Body of pancreas (tissue), 4 donors: ENCODE data around the gene CCL7. TPM values are rescaled to one million over a fixed set of nuclear protein-coding genes. Genes with fewer than 3 reads are reported as not detected.

Experiments used
- ATAC-seq: fragments of 150-250 bp; one replicate; pipeline ENCODE4 v1.9.1; 2016
- DNase-seq, 4 donors: peaks; one replicate each; pipeline ENCODE4 v3.0.0-alpha.2; 2019
- H3K27ac ChIP-seq, 4 donors: fragments of 200-600 bp; sonication (generic); 1 replicate in 3 of 4; 2 replicates in 1 of 4; pipeline versions ENCODE4 v1.5.1 to v1.6.1; 2016 to 2019; ENCODE audit warnings: mild to moderate bottlenecking in 1 of 4, mixed read lengths in 1 of 4, moderate library complexity in 1 of 4
- H3K27me3 ChIP-seq, 2 donors: fragments of 200-600 bp; sonication (generic); one replicate each; pipeline ENCODE4 v1.6.0; 2016; ENCODE audit warnings: mild to moderate bottlenecking in 1 of 2
- H3K36me3 ChIP-seq, 2 donors: fragments of 200-600 bp; sonication (generic); replicated peaks in 1 of 2; 2 replicates each; pipeline ENCODE4 v1.5.1; 2016; ENCODE audit warnings: low read depth in 2 of 2; ENCODE audit not compliant: insufficient read depth in 1 of 2
- H3K4me1 ChIP-seq: fragments of 200-600 bp; sonication (generic); one replicate; pipeline ENCODE4 v1.6.0; 2016
- H3K4me3 ChIP-seq, 2 donors: fragments of 200-600 bp; sonication (generic); 1 replicate in 1 of 2; 2 replicates in 1 of 2; pipeline ENCODE4 v1.5.1; 2016 to 2019
- H3K9me3 ChIP-seq, 3 donors: fragments of 200-600 bp; sonication (generic); 1 replicate in 2 of 3; 2 replicates in 1 of 3; pipeline ENCODE4 v1.5.1; 2016
- POLR2A ChIP-seq, 3 donors: fragments of 450-650 bp; IDR thresholded peaks; one replicate each; pipeline ENCODE4 v1.6.1; 2016; ENCODE audit warnings: antibody characterized with exemption in 3 of 3, mild to moderate bottlenecking in 2 of 3
- WGBS, 2 donors: methylation state at CpG; one replicate each; pipeline ENCODE4 v1.1.5; 2017; 5-methylcytosine and 5-hydroxymethylcytosine counted together
- intact Hi-C: fragments of 100-400 bp; cut with DNase I; formaldehyde crosslinking; loops from one replicate; pipeline ENCODE4 v1.15.1; 2023
- total RNA-seq, 2 donors: library from RNA; depleted of rRNA; stranded (reverse); fragments of >200 nt; gene quantifications; one replicate each; pipeline ENCODE4 v1.1.0, GENCODE V29; 2016
- TF ChIP-seq, protein P1 (sequence below), 7 experiments: fragments of 450-650 bp in 4 of 7; fragments of 200-600 bp in 3 of 7; sonication (generic) in 3 of 7; IDR thresholded peaks; one replicate each; pipeline ENCODE4 v1.5.1; 2016 to 2019; ENCODE audit warnings: antibody characterized with exemption in 7 of 7

Gene CCL7
- total RNA-seq, 2 donors from 2014 or later = not detected

DNA sequence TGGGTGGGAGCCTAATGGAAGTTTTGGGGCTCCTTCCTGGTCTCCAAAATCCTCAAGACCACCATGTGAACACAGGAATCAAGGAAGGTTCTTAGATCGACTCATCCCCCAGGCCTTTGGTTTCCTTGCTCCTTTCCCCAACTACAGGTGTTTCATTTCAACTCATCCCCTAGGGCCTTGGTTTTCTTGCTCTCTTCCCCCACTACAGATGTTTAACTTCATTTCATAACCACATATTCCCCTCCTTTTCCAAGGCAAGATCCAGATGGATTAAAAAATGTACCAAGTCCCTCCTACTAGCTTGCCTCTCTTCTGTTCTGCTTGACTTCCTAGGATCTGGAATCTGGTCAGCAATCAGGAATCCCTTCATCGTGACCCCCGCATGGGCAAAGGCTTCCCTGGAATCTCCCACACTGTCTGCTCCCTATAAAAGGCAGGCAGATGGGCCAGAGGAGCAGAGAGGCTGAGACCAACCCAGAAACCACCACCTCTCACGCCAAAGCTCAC is 15.3 kb downstream of the CCL7 start, which contains the start of gene CCL11:
Gene CCL11 (plus strand): TSS at position 457 of the 507 bp plus-strand sequence. CDS start 67 bp downstream, outside the sequence.
- no peak for ATAC-seq
- no peak within 1 kb of the TSS for H3K4me3 ChIP-seq
- H3K4me1 ChIP-seq = no peaks in the 10 kb centered on the region
- H3K36me3 ChIP-seq = no peaks in the 10 kb centered on the region
- H3K9me3 ChIP-seq = no peaks in the 10 kb centered on the region
- H3K27ac ChIP-seq = no peak within 1 kb of the TSS
- TF ChIP-seq POLR2A (IDR thresholded peaks at IDR 0.05) = no peak
- TF ChIP-seq, protein P1, sequence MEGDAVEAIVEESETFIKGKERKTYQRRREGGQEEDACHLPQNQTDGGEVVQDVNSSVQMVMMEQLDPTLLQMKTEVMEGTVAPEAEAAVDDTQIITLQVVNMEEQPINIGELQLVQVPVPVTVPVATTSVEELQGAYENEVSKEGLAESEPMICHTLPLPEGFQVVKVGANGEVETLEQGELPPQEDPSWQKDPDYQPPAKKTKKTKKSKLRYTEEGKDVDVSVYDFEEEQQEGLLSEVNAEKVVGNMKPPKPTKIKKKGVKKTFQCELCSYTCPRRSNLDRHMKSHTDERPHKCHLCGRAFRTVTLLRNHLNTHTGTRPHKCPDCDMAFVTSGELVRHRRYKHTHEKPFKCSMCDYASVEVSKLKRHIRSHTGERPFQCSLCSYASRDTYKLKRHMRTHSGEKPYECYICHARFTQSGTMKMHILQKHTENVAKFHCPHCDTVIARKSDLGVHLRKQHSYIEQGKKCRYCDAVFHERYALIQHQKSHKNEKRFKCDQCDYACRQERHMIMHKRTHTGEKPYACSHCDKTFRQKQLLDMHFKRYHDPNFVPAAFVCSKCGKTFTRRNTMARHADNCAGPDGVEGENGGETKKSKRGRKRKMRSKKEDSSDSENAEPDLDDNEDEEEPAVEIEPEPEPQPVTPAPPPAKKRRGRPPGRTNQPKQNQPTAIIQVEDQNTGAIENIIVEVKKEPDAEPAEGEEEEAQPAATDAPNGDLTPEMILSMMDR (IDR thresholded peaks at IDR 0.05) = no peak
- 46 to 50% methylated on average over 3 to 4 of the region's 4 CpGs for WGBS, 2 donors
- DNase-seq = no peak
- H3K27me3 ChIP-seq = no peaks in the 10 kb centered on the region
- intact Hi-C loops = no loop called here

GRCh38 chr17:34287875-34288274 is 17.9 kb downstream of the CCL7 start:
- ATAC-seq = no peak
- no peaks in the 10 kb centered on the region for H3K36me3 ChIP-seq
- intact Hi-C loops = no loop called here
- no peak overlapping the region for H3K27ac ChIP-seq
- TF ChIP-seq POLR2A (IDR thresholded peaks at IDR 0.05) = no peak
- TF ChIP-seq, protein P1 (IDR thresholded peaks at IDR 0.05) = no peak
- no peaks in the 10 kb centered on the region for H3K4me1 ChIP-seq
- no peak for DNase-seq
- no peak overlapping the region for H3K4me3 ChIP-seq
- H3K27me3 ChIP-seq = no peaks in the 10 kb centered on the region
- no peaks in the 10 kb centered on the region for H3K9me3 ChIP-seq
- 33 to 36% methylated on average over 2 of the region's 2 CpGs for WGBS, 2 donors

- DNase-seq (no peak), ATAC-seq (no peak)
- Histone ChIP-seq H3K4me1 (no peaks in the 10 kb centered on the region), H3K27ac (no peak overlapping the region), H3K27me3 (no peaks in the 10 kb centered on the region), H3K9me3 (no peaks in the 10 kb centered on the region), H3K4me3 (no peak overlapping the region), H3K36me3 (no peaks in the 10 kb centered on the region)
- WGBS, 2 donors = 62 to 64% methylated on average over 4 of the region's 4 CpGs
- TF ChIP-seq POLR2A (IDR thresholded peaks at IDR 0.05) = no peak
- TF ChIP-seq, protein P1 (IDR thresholded peaks at IDR 0.05) = no peak
- intact Hi-C loops = no loop called here
These were observed 20.6 kb downstream of the CCL7 start for GRCh38 chr17:34290586-34290985.

DNA sequence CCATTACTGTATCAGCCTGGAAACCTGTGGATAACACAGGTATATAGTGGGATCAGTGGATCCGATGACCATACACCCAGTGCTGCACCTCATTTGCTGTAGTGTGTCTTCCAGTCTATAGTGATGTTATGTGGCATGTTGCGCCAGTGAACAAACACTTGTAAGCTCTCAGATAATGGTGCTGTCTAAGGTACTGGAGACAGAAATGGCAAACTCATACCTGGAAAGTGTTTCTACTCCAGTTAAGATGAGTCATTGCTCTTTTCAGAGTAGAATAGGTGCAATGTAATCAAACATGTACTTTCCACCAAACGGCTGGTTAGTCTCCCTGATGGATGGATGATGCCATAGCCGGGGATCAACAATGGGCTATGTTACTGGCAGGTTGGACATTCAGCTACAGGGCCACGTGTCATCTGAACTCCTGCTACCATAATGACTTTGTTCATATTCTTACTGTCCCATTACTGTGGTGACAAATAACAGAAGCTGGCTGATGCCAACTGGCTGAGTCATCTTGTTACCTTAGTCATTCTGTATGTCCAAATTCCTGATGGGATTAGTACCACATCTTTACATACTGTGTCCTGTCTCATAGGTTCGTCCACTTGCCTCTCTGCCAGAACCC is 21.8 kb downstream of the CCL7 start:
- WGBS, 2 donors = 69 to 75% methylated on average over 6 of the region's 6 CpGs

More for the DNA sequence above, 21.8 kb downstream of the CCL7 start:
- Histone ChIP-seq H3K27me3 (no peaks in the 10 kb centered on the region), H3K9me3 (no peaks in the 10 kb centered on the region), H3K4me1 (no peaks in the 10 kb centered on the region), H3K36me3 (no peaks in the 10 kb centered on the region), H3K4me3 (no peak overlapping the region), H3K27ac (no peak overlapping the region)
- intact Hi-C loops = no loop called here
- DNase-seq (no peak), ATAC-seq (no peak)
- TF ChIP-seq, protein P1 (IDR thresholded peaks at IDR 0.05) = no peak
- no peak for TF ChIP-seq POLR2A (IDR thresholded peaks at IDR 0.05)
